Fibroblast of mammary gland (primary cell): Measurements from ENCODE around the gene MAG.
"Not testable (repeated sequence)": the region's sequence is repeated elsewhere in the genome, so short reads cannot be mapped to it uniquely, and the experiment has no call there.

Experiments used
- DNase-seq: peaks from one replicate; pipeline ENCODE4 v3.0.0-alpha.2; 2010; ENCODE audit warnings: low read depth
- H3K4me3 ChIP-seq: 2 replicates; pipeline ENCODE4 v1.5.1; 2011; ENCODE audit warnings: low read depth, mild to moderate bottlenecking, low read length, moderate library complexity; ENCODE audit not compliant: control insufficient read depth
- TF ChIP-seq, protein P1 (sequence below): conservative IDR thresholded peaks from 2 replicates; pipeline ENCODE4 v1.5.1; 2011; ENCODE audit warnings: low read depth, low read length, inconsistent platforms; ENCODE audit not compliant: control insufficient read depth, insufficient read depth

The MAG gene

DNA sequence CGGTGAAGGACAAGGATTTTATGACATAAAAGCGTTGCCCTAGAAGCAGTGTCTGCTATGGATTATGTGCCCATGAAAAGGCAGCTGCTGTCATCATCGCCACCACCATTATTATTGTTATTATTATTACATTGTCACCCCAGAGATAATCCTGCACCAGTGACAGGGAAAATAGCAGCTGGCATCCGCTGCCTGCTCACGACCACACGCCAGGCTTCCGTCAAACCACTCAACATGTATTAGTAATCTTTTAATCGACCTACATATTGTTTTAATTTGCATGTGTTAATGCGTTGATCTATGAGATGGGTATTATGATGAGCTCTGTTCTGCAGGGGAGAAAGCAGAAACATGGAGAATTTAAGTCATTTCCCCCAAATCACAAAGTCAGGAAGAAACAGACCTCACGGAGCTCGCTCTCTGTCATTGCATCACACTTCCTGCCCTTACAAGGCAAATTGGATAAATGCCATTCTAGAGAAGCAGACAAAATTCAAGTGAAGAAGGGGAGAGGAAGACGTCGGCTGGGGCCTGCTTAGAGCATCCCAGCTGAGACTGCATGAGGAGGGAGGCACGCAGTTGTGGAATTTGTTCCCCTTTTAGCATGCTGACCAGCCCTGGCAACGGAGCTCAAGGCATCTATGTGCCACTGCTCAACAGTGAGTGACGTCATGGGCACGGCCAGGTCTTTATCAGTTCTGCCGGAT lies 66.1 kb downstream of the MAG start, which contains the start of gene FFAR3:
Gene FFAR3, plus strand, starts transcription at position 594 of the 707 bp plus-strand sequence. CDS start 431 bp downstream, outside the sequence.
- DNase-seq, result peak; percentile 49
- no peak within 1 kb of the TSS for H3K4me3 ChIP-seq
- TF ChIP-seq, protein P1, sequence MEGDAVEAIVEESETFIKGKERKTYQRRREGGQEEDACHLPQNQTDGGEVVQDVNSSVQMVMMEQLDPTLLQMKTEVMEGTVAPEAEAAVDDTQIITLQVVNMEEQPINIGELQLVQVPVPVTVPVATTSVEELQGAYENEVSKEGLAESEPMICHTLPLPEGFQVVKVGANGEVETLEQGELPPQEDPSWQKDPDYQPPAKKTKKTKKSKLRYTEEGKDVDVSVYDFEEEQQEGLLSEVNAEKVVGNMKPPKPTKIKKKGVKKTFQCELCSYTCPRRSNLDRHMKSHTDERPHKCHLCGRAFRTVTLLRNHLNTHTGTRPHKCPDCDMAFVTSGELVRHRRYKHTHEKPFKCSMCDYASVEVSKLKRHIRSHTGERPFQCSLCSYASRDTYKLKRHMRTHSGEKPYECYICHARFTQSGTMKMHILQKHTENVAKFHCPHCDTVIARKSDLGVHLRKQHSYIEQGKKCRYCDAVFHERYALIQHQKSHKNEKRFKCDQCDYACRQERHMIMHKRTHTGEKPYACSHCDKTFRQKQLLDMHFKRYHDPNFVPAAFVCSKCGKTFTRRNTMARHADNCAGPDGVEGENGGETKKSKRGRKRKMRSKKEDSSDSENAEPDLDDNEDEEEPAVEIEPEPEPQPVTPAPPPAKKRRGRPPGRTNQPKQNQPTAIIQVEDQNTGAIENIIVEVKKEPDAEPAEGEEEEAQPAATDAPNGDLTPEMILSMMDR, result no peak

DNA sequence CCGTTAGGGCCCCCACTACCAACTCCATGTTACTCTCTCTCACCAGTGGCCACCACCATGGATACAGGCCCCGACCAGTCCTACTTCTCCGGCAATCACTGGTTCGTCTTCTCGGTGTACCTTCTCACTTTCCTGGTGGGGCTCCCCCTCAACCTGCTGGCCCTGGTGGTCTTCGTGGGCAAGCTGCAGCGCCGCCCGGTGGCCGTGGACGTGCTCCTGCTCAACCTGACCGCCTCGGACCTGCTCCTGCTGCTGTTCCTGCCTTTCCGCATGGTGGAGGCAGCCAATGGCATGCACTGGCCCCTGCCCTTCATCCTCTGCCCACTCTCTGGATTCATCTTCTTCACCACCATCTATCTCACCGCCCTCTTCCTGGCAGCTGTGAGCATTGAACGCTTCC lies 66.9 kb downstream of the MAG start:
- DNase-seq, H3K4me3 ChIP-seq: not testable (repeated sequence)

DNA sequence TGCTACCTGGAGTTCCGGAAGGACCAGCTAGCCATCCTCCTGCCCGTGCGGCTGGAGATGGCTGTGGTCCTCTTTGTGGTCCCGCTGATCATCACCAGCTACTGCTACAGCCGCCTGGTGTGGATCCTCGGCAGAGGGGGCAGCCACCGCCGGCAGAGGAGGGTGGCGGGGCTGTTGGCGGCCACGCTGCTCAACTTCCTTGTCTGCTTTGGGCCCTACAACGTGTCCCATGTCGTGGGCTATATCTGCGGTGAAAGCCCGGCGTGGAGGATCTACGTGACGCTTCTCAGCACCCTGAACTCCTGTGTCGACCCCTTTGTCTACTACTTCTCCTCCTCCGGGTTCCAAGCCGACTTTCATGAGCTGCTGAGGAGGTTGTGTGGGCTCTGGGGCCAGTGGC lies 67.4 kb downstream of the MAG start:
- not testable (repeated sequence) for DNase-seq, H3K4me3 ChIP-seq

DNA sequence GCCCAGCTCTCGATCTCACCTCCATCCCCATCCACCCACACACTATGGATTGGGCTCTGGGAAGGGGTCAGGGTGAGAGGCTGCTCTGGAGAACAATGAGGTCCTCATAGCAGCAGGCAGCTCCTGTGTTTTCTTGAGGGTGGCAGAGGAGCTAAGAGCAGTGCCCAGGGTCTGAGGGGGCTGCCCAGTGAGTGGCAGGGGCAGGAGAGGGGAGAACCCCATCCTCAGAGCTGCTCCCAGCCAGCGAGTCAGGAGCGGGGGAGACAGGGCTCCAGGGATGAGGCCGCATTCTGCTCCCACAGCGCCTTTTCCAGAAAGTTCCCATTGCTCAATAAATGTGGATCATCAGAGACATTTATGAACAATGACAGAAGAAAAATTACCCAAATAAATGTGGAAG lies 68.1 kb downstream of the MAG start:
- not testable (repeated sequence) for DNase-seq, H3K4me3 ChIP-seq

DNA sequence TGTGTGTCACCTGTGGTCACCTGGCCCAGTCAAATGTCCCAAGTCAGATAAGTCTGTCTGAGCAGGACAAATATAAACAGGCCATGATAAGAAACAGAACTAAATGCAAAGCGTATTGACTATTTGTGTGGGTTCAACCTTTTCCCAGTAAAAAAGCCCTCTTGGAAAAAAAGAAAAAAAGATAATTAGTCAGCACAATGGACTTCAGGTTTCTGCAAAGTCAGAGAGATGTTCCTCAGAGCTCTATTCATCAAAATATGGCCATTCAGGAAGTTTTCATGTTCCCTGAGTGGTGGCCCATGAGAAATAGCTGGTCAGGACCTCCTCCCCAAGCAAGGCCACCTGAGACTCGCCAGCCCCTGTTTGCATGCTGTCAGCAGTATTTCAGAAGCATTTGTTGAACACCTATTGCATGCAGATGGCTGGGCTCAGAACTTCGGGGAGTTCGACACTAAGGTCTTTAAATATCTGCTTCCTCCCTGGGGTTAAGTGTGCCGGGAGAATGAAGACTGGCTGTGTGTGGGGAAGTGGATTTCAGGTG lies 69.0 kb downstream of the MAG start:
- H3K4me3 ChIP-seq, result no peak overlapping the region
- TF ChIP-seq, protein P1, result no peak
- no peak for DNase-seq

DNA sequence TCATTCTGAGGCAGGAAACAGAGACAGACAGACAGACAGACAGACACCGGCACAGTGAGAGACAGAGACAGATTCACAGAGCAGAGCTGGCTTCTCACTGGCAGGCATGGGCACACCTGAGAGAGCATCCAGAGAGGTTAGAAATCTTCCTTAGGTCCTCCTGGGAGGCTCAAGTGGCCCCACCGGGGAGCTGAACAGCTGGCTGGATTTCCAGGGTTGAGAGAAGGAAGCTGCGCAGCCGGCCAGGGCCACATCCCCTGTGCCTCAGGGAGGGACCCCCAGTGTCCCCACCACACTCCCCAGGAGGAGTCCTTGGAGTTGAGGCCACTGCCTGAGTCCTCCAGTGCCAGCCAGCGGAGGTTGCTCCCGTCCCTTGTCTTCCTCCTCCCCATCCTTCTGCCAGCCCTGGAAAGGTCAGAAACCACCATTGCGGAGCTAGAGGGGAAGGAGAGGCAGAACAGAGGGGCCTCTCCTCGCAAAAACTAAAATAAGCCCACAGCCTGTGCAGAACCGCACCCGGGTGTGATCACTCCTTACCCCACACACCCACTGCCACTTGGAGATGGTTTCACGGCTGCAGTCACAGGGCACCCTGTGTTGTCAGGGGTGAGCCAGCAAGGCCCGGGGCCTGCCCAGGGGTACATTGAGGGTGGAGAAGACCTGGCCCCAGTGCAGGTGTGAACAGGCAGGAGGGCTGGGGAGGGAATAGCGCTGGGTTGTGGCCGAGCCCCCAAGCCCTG lies 70.5 kb downstream of the MAG start:
- no peak for DNase-seq
- TF ChIP-seq, protein P1, result no peak

DNA sequence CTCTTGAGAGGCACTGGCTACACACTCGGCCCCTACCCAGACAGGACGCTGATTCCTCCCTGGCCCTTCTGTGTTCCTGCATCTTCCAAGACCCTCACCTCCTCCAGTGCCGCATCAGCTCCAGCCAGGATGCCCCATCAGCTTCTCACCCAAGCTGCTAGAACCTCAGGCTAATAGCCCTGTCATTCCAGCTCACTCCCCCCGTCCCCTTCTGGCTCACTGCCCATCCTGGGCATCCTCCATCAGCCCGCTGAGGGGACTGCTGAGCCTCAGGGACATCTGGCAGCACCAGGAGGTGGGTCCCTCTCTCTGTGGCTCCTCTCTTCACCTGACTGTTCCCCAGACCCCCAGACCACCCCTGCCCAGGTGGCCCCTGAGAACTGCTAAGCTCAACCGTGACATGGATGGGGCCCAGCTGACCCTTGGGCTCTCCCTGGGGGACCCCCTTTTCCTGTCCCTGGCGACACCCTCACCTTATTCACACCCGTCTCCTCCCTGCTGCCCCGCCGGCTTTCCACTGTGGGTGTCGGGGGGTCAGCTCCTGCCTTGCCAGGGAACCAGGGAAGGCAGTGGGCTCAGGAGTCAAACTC lies 71.1 kb downstream of the MAG start:
- no peak for DNase-seq
- TF ChIP-seq, protein P1, result no peak
- no peak overlapping the region for H3K4me3 ChIP-seq

More for the DNA sequence above, 70.5 kb downstream of the MAG start:
- no peak overlapping the region for H3K4me3 ChIP-seq
